ENCODE measurements around the gene AMOTL2.

The AMOTL2 gene

DNA sequence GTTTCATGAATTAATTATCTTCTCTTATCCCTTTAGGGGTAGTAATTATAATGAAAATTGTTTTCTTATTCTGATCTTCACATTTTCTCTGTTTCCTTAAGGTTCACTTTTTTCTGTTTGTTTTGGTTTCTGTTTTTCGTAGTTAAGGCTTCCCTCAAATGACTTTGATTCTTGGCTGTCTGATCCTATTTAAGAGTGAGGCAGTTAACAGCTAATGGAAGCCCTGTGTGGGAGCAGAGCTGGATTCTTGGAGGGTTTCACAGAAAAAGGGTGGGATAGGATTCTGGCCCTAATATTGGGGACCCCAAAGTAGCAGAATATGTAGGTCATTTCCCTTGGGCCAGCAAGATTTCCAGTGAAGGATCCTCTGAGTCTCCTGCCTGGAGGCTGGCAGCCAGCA lies 6.8 kb upstream of the AMOTL2 start:
- no peaks in the 10 kb centered on the region for H3K27me3 ChIP-seq (replicated peaks; ENCODE audit: control insufficient read depth, insufficient read depth, low read length, poor library complexity, severe bottlenecking)
- no peak overlapping the region for H3K4me3 ChIP-seq (ENCODE audit: insufficient read depth, low read depth, low read length, poor library complexity, severe bottlenecking)
- H3K36me3 ChIP-seq (ENCODE audit: control insufficient read depth, insufficient read depth, low read length): no peaks in the 10 kb centered on the region
- H3K9me3 ChIP-seq (ENCODE audit: control insufficient read depth, low read length): no peaks in the 10 kb centered on the region
- DNase-seq: no peak
- no peaks in the 10 kb centered on the region for H3K4me1 ChIP-seq (ENCODE audit: control insufficient read depth, insufficient read depth, low read length, poor library complexity, severe bottlenecking)
- no peak overlapping the region for H3K27ac ChIP-seq (ENCODE audit: insufficient read depth, low read length, poor library complexity, severe bottlenecking)

DNA sequence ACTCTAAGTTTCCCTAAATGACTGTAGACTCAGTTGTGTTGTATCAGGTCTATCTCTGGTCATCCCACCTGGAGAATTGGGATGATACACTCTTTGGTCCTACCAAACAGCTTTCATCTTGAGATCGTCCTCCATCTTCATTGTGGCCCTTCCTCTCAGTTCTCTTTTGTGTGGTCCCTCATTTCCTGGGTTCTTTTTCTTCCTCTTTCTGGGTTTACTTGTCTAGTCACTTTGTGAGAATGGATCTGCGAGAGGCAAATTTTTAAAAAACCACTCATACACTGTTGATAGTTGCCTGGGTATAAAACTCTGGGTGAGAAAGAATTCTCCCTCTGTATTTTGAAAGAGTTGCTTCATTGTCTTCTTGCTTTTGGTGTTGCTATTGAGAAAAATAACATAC lies 6.0 kb upstream of the AMOTL2 start:
- DNase-seq: no peak
- Histone ChIP-seq H3K27me3 (replicated peaks; ENCODE audit: control insufficient read depth, insufficient read depth, low read length, poor library complexity, severe bottlenecking) (no peaks in the 10 kb centered on the region), H3K36me3 (ENCODE audit: control insufficient read depth, insufficient read depth, low read length) (no peaks in the 10 kb centered on the region), H3K4me1 (ENCODE audit: control insufficient read depth, insufficient read depth, low read length, poor library complexity, severe bottlenecking) (no peaks in the 10 kb centered on the region), H3K9me3 (ENCODE audit: control insufficient read depth, low read length) (no peaks in the 10 kb centered on the region), H3K27ac (ENCODE audit: insufficient read depth, low read length, poor library complexity, severe bottlenecking) (no peak overlapping the region), H3K4me3 (ENCODE audit: insufficient read depth, low read depth, low read length, poor library complexity, severe bottlenecking) (no peak overlapping the region)

DNA sequence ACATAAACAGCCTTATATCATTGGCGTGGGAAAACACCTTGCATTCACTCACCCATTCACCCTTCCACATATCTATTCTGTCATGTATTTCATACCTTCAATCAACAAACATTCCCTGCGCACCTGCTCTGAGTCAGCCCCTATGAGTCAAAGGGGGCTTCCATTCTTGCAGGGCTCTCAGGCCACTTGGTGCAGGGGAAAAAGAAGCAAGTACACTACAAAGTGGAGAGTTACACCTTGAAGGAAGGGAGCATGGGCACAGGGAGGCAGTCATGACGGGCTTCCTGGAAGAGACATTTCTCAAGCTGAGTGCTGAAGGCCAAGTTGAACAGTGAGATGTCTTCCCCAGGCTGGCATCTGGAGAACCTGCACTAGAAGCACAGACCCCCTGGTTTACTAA lies 4.6 kb upstream of the AMOTL2 start:
- Histone ChIP-seq H3K4me3 (ENCODE audit: insufficient read depth, low read depth, low read length, poor library complexity, severe bottlenecking) (no peak overlapping the region), H3K36me3 (ENCODE audit: control insufficient read depth, insufficient read depth, low read length) (no peaks in the 10 kb centered on the region), H3K9me3 (ENCODE audit: control insufficient read depth, low read length) (no peaks in the 10 kb centered on the region), H3K27ac (ENCODE audit: insufficient read depth, low read length, poor library complexity, severe bottlenecking) (no peak overlapping the region), H3K4me1 (ENCODE audit: control insufficient read depth, insufficient read depth, low read length, poor library complexity, severe bottlenecking) (peaks cover 3% of the 10 kb centered on the region), H3K27me3 (replicated peaks; ENCODE audit: control insufficient read depth, insufficient read depth, low read length, poor library complexity, severe bottlenecking) (peaks cover 5% of the 10 kb centered on the region)
- no peak for DNase-seq

DNA sequence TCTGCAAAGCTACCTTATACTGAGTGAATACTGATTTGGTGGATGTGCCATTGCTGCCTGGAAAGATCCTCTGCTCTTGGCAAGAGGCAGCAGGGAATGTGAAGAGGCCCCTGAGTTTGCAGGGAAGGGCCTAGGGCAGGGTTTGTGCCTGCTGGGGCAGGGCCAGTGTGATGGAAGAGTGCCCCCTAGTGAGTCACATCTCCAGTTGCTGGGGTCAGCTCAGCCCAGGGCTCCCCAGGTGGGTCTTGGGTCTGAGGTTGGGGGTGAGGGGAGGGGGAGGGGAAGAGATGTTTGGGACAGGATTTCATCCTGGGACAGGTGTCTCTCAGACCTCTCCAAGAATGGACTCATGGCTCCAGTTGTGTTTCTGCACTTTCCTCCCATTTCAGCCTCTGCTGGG lies 4.1 kb upstream of the AMOTL2 start:
- no peak overlapping the region for H3K4me3 ChIP-seq (ENCODE audit: insufficient read depth, low read depth, low read length, poor library complexity, severe bottlenecking)
- no peak overlapping the region for H3K27ac ChIP-seq (ENCODE audit: insufficient read depth, low read length, poor library complexity, severe bottlenecking)
- H3K4me1 ChIP-seq (ENCODE audit: control insufficient read depth, insufficient read depth, low read length, poor library complexity, severe bottlenecking): peaks cover 7% of the 10 kb centered on the region
- peak in 2 of 3 donors; percentile 9 to 11 for DNase-seq
- H3K9me3 ChIP-seq (ENCODE audit: control insufficient read depth, low read length): no peaks in the 10 kb centered on the region
- H3K27me3 ChIP-seq (replicated peaks; ENCODE audit: control insufficient read depth, insufficient read depth, low read length, poor library complexity, severe bottlenecking): peaks cover 8% of the 10 kb centered on the region
- H3K36me3 ChIP-seq (ENCODE audit: control insufficient read depth, insufficient read depth, low read length): no peaks in the 10 kb centered on the region

DNA sequence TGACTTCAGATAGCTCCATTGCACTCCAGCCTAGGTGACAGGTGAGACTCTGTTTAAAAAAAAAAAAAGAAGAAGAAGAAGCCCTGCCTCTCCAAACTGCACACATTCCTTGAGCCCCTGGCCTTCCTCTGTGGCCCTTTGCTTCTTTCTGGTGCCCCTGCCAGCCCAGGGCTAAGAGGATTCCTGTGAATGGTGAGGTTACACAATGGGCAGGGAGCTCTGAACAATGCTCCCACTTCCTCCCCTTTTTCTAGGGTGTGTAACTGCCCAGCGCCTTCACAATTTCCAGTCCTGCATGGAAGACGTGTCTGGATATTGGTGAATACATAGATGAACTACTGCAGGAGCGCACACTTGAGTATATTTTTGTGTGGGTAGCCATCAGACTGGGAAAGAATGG lies 3.6 kb upstream of the AMOTL2 start:
- no peak for DNase-seq
- H3K36me3 ChIP-seq (ENCODE audit: control insufficient read depth, insufficient read depth, low read length): no peaks in the 10 kb centered on the region
- peaks cover 8% of the 10 kb centered on the region for H3K4me1 ChIP-seq (ENCODE audit: control insufficient read depth, insufficient read depth, low read length, poor library complexity, severe bottlenecking)
- no peak overlapping the region for H3K4me3 ChIP-seq (ENCODE audit: insufficient read depth, low read depth, low read length, poor library complexity, severe bottlenecking)
- H3K27me3 ChIP-seq (replicated peaks; ENCODE audit: control insufficient read depth, insufficient read depth, low read length, poor library complexity, severe bottlenecking): peaks cover 11% of the 10 kb centered on the region
- H3K27ac ChIP-seq (ENCODE audit: insufficient read depth, low read length, poor library complexity, severe bottlenecking): no peak overlapping the region
- no peaks in the 10 kb centered on the region for H3K9me3 ChIP-seq (ENCODE audit: control insufficient read depth, low read length)

DNA sequence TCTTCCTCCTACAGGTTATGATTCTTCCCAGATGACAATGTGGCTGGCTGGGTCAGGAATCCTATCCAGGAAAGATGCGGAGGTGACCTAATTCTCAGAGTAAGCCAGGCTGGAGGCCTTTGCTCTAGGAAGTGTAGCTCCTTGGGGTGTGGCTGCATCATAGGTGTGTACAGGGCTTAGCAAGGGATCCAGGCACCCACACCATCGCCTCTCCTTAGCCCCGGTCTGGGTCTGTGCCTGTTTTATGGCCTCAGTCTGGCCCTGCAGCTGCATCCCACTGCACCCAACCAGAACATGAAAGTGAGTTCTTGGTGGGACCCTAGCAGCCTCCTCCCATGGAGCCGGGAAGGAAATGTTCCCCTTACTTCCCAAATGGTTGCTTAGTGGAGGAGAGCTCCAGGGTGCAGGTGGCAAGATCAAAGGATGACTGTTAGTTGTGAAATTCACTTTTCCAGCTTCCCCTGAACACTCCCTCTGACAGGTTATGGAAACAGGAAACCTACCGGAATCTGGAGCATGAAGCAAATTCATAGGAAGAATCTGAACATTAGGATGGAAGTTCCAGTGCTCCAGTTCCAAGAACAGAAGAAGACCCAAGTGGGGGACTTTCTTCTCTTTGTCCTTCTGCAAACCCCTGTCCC lies 2.7 kb upstream of the AMOTL2 start:
- Histone ChIP-seq H3K9me3 (ENCODE audit: control insufficient read depth, low read length) (no peaks in the 10 kb centered on the region), H3K4me1 (ENCODE audit: control insufficient read depth, insufficient read depth, low read length, poor library complexity, severe bottlenecking) (peaks cover 8% of the 10 kb centered on the region), H3K27ac (ENCODE audit: insufficient read depth, low read length, poor library complexity, severe bottlenecking) (no peak overlapping the region), H3K27me3 (replicated peaks; ENCODE audit: control insufficient read depth, insufficient read depth, low read length, poor library complexity, severe bottlenecking) (peaks cover 11% of the 10 kb centered on the region), H3K36me3 (ENCODE audit: control insufficient read depth, insufficient read depth, low read length) (no peaks in the 10 kb centered on the region), H3K4me3 (ENCODE audit: insufficient read depth, low read depth, low read length, poor library complexity, severe bottlenecking) (no peak overlapping the region)
- DNase-seq: no peak

DNA sequence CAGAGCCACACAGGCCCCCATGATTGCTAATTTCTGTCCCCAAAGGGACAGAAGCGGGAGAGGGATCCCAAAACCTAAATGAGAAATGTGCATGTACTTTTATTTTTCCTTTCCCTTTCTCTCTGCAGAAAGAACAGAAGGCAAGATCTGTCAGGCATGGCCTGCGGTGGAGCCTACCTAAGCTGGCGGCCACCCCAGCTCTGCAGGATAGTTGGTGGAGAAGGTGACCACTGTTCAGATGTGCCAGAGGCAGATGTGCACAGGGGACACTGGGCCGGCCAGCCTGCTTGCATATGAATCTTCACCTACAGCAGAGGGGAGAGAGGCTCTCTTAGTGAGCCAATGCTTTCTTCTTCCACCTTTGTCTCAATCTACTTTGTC lies 2.1 kb upstream of the AMOTL2 start:
- Histone ChIP-seq H3K27ac (ENCODE audit: insufficient read depth, low read length, poor library complexity, severe bottlenecking) (no peak overlapping the region), H3K9me3 (ENCODE audit: control insufficient read depth, low read length) (no peaks in the 10 kb centered on the region), H3K36me3 (ENCODE audit: control insufficient read depth, insufficient read depth, low read length) (no peaks in the 10 kb centered on the region), H3K27me3 (replicated peaks; ENCODE audit: control insufficient read depth, insufficient read depth, low read length, poor library complexity, severe bottlenecking) (peaks cover 11% of the 10 kb centered on the region), H3K4me1 (ENCODE audit: control insufficient read depth, insufficient read depth, low read length, poor library complexity, severe bottlenecking) (peaks cover 8% of the 10 kb centered on the region), H3K4me3 (ENCODE audit: insufficient read depth, low read depth, low read length, poor library complexity, severe bottlenecking) (no peak overlapping the region)
- no peak for DNase-seq

DNA sequence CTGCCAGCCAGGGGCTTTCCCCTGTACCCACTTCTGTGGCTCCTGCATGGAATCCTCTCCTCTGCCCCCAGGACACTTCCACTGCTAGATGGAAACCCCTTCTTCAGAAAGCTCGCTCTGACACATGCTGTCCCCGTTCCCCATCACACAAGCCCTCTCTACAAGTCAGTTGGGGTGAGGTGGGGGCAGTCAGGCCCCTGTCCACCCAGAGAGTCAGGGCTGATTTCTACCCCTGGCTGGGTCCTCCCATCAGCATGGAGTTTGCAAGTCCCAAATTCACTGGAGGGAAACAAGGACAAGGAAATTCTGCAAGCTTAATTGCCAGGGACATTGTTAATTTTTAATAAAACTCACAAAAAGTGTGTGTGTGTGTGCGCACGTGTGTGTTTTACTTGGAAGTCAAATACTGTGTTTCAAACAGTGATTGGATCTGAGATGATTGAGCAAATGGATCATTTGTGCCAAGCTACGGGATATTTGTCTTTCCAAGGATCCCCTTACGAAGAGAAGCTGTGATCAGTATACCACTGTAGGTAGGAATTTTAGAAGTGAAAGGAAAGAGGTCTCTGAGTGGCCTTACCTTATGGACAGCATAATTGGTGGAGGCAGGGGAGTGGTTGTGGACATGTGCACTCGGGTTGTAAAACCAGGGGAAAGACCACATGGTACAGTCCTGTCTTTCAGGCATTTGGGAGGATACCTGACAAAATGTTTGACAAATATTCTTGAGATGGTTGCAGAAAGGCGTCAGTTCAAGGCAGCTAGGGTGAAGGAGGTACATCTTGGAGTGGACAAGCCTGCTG lies 1.5 kb upstream of the AMOTL2 start:
- H3K4me1 ChIP-seq (ENCODE audit: control insufficient read depth, insufficient read depth, low read length, poor library complexity, severe bottlenecking): peaks cover 8% of the 10 kb centered on the region
- DNase-seq: no peak
- H3K27me3 ChIP-seq (replicated peaks; ENCODE audit: control insufficient read depth, insufficient read depth, low read length, poor library complexity, severe bottlenecking): peaks cover 11% of the 10 kb centered on the region
- no peaks in the 10 kb centered on the region for H3K36me3 ChIP-seq (ENCODE audit: control insufficient read depth, insufficient read depth, low read length)
- no peak overlapping the region for H3K27ac ChIP-seq (ENCODE audit: insufficient read depth, low read length, poor library complexity, severe bottlenecking)
- no peaks in the 10 kb centered on the region for H3K9me3 ChIP-seq (ENCODE audit: control insufficient read depth, low read length)
- H3K4me3 ChIP-seq (ENCODE audit: insufficient read depth, low read depth, low read length, poor library complexity, severe bottlenecking): no peak overlapping the region

DNA sequence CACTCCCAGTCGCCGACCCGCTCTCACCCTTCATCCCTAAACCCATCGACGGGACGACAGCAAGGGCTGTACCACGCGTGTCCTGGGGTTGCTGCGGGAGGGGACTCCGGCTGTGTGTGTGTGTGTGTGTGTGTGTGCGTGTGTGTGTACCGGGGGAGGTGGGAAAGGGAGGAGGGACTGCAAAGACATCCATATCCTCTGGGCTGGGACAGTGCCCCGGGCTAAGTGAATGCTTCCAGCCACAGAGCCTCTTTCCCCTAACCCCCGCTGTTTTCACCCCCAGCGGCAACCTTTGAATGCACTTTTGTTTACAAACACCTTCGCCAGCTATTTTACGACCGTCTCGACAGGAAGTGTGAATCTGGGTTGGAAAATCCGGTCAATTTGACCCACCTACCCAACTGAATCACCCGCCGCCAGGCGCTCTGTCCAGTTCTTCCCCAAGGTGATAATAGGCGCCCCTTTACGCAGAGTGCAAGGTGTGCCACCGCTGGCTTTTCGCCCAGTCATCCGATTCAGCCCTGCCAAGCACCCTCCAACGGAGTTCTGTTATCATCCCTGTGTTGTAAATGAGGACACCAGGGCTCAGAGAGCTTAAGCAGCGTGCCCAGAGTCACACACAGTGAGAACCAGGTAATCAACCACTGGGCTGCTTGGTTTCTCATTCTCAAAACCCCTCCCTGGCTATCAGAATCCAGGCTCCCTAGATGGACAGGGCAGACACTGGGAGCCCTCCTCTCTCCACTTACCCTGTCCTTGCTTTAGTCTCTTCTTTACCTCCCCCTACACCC lies 739 bp upstream of the AMOTL2 start:
- no peak overlapping the region for H3K27ac ChIP-seq (ENCODE audit: insufficient read depth, low read length, poor library complexity, severe bottlenecking)
- DNase-seq: no peak
- no peaks in the 10 kb centered on the region for H3K36me3 ChIP-seq (ENCODE audit: control insufficient read depth, insufficient read depth, low read length)
- peak overlapping the region; percentile 61 for H3K4me3 ChIP-seq (ENCODE audit: insufficient read depth, low read depth, low read length, poor library complexity, severe bottlenecking)
- H3K4me1 ChIP-seq (ENCODE audit: control insufficient read depth, insufficient read depth, low read length, poor library complexity, severe bottlenecking): peaks cover 8% of the 10 kb centered on the region
- no peaks in the 10 kb centered on the region for H3K9me3 ChIP-seq (ENCODE audit: control insufficient read depth, low read length)
- H3K27me3 ChIP-seq (replicated peaks; ENCODE audit: control insufficient read depth, insufficient read depth, low read length, poor library complexity, severe bottlenecking): peaks cover 11% of the 10 kb centered on the region

Measured in effector memory CD4-positive, alpha-beta T cell (primary cell).